Epithelial cell of esophagus (primary cell): ENCODE measurements around the gene SLC13A5.
"Not testable (repeated sequence)": the region's sequence is repeated elsewhere in the genome, so short reads cannot be mapped to it uniquely, and the experiment has no call there.

ENCODE experiments used
- DNase-seq: peaks from one replicate; pipeline ENCODE4 v3.0.0; 2010; ENCODE audit warnings: low read depth
- H3K4me3 ChIP-seq: 2 replicates; pipeline ENCODE4 v1.5.1; 2011; ENCODE audit warnings: mild to moderate bottlenecking, low read length, control low read depth
- TF ChIP-seq, protein P1 (sequence below): IDR thresholded peaks from 2 replicates; pipeline ENCODE4 v1.5.1; 2011; ENCODE audit warnings: low read depth, mild to moderate bottlenecking, low read length, control low read depth, inconsistent platforms; ENCODE audit not compliant: insufficient read depth; ENCODE audit errors: missing control alignments

The SLC13A5 gene

DNA sequence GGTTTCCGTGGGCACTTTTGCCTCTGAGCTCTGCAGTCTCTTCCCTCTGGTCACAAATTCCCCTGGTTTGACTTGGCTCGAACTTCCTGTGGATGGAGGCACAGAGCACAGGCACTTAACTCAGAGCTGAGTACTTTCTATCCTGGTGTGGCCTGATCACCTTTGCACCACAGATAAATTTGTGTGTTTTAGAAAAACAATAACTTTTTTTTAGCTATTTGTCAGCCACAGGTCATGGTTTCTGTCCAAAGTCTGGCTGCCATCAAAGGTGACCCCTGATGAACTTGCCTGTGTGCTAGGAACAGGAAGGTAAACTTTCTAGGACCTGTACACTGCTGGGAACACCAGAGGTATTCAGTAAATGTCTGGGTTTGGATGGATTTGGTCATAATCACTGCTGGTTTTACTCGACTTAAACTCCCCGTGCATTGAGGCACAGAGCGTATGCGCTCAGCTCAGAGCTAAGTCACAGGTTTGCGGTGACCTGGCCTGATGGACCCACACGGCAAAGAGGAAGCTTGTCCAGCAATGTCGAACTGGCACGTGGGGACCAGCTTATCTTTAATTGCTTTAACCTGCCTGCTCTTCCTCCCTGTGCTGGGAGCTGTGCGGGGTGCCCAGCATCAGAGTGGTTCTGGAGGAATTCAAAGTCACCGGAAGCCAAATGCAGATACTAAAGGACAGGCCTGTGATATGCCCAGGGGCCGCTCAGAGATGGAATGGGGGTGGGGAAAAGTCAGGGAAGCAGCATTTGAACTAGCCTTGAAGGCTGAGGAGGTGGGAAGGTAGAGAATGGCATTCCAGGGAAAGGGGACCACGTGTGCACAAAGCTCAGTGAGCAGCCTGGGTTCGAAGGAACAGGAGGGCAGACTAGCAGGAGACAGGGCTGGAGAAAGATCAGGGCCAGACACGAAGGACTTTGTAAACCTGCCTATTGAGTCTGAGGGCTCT lies 12.9 kb downstream of the SLC13A5 start:
- TF ChIP-seq, protein P1, sequence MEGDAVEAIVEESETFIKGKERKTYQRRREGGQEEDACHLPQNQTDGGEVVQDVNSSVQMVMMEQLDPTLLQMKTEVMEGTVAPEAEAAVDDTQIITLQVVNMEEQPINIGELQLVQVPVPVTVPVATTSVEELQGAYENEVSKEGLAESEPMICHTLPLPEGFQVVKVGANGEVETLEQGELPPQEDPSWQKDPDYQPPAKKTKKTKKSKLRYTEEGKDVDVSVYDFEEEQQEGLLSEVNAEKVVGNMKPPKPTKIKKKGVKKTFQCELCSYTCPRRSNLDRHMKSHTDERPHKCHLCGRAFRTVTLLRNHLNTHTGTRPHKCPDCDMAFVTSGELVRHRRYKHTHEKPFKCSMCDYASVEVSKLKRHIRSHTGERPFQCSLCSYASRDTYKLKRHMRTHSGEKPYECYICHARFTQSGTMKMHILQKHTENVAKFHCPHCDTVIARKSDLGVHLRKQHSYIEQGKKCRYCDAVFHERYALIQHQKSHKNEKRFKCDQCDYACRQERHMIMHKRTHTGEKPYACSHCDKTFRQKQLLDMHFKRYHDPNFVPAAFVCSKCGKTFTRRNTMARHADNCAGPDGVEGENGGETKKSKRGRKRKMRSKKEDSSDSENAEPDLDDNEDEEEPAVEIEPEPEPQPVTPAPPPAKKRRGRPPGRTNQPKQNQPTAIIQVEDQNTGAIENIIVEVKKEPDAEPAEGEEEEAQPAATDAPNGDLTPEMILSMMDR, result no peak

GRCh38 chr17:6698004-6698403 lies 15.2 kb downstream of the SLC13A5 start:
- TF ChIP-seq, protein P1, result no peak

More for the DNA sequence above, 12.9 kb downstream of the SLC13A5 start:
- no peak overlapping the region for H3K4me3 ChIP-seq
- DNase-seq, result no peak

DNA sequence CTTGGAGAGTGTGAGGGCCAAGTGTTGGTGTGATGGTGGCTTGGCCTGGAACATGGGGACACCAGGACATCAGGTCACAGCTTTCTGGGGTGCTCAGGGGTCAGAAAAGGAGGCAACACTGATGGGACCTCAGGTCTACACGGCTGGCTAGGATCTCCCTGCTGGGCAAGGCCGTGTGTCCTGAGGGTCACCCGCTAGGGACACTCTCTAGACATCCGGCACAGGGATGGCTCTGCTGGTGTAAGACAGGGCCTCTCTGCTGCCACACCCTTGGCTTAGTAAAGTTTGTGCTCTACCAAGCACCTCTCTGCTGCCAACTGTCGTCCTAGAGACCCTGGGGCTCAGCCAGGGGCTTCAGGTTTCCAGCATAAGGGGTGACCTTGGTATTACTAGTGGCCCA lies 16.3 kb downstream of the SLC13A5 start:
- H3K4me3 ChIP-seq, result no peak overlapping the region
- TF ChIP-seq, protein P1, result no peak
- no peak for DNase-seq

More at GRCh38 chr17:6698004-6698403, 15.2 kb downstream of the SLC13A5 start:
- no peak for DNase-seq
- H3K4me3 ChIP-seq, result no peak overlapping the region

DNA sequence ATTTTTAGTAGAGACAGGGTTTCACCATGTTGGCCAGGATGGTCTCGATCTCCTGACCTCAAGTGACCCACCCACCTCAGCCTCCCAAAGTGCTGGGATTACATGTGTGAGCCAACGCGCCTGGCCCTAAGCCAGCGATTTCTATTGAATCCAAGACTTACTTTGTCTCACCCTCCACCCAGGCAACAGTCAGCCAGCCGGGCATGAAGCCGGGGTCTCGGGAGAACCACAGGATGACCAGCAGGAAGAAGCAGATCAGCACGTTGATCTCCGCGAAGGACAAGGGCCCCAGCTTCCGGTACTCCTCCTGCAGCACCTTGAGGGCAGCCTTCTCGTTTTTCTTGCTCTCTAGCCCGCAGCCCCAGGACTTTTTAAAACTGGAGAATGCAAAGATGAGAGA lies 17.6 kb downstream of the SLC13A5 start:
- H3K4me3 ChIP-seq, result no peak overlapping the region
- TF ChIP-seq, protein P1, result no peak
- peak; percentile 12 for DNase-seq

DNA sequence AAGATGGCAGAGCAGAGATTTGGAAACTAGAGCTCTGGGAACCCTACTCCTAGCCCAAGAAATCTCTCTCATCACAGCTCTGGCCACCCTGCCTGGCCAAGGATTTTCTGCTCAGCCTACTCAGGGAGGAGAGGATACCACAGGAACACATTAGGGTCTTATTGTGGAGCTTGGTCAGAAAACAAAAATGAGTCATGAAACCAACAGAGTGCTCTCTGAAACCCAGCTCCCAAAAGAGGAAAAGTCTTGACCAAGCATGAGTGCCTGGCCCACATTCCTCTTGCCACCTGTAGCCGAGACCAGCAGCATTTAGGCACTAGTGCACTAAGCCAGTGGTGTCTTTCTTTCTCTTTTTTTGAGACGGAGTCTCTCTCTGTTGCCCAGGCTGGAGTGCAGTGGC lies 18.1 kb downstream of the SLC13A5 start:
- TF ChIP-seq, protein P1, result no peak
- DNase-seq, result no peak
- no peak overlapping the region for H3K4me3 ChIP-seq

DNA sequence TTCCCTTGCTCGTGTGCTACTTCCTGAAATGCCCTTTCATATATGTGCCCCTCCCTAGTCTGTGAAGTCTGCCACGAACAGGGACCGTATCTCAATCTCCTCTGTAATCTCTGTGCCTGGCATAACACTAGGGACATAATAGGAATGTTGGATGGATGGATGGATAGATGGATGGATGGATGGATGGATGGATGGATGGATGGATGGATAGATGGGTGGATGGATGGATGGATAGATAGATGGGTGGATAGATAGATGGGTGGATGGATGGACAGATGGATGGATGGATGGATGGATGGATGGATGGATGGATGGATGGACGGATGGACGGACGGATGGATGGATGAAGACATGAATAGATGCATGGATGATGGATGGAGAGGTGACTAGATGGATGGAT lies 21.2 kb downstream of the SLC13A5 start:
- not testable (repeated sequence) for DNase-seq, H3K4me3 ChIP-seq

DNA sequence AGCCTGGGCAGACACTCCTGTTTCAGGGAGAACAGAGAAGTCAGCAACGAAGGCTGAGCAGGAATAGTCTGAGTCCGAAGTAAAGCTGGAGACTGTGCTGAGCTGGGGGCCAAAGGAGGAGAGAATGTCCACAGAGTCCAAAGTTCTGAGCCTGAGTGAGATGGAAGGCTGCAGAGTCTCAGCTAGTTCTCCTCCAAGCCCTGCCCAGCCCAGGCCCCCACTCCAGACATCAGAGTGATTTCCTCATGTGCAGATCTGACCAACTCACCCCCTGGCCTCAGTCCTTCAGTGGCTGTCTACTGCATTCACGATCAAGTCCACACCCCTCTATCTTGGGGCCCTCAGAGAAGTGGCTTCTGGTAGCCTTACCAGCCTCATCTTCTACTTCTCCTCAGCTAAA lies 21.6 kb downstream of the SLC13A5 start:
- DNase-seq, result no peak
- H3K4me3 ChIP-seq, result no peak overlapping the region
- TF ChIP-seq, protein P1, result no peak
